ENCODE results near the gene RAB17.

RAB17 gene

DNA sequence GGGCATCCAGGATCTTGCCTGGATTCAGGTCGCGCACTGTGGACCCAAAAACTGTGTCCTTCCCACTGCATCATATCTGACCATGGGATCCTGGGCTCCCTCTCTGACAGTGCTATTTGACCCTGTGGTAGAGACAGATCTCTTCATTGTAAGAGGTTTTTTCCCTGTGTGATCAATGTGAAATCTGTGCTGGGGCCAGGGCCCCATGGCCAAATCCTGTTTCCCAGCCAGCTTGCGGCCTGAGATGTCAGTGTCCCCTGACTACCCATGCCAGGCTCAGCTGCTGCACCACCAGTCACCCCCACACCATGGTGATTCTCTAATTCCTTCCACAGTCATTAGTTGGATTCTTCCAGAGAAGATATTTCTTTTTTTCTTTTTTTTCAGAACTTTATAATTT lies 20.6 kb downstream of the RAB17 start:
- peaks cover 0 to 9% of the 10 kb centered on the region in 2 donors for H3K4me1 ChIP-seq (ENCODE audit: control insufficient read depth in 1 of 2, insufficient read depth in 2 of 2, low read length in 2 of 2)
- no peaks in the 10 kb centered on the region for H3K36me3 ChIP-seq (ENCODE audit: control insufficient read depth in 1 of 2, insufficient read depth in 2 of 2, low read length in 2 of 2)
- H3K9me3 ChIP-seq (ENCODE audit: control insufficient read depth in 1 of 2, low read length in 2 of 2): peaks cover 0 to 4% of the 10 kb centered on the region in 2 donors
- H3K4me3 ChIP-seq (ENCODE audit: low read depth in 1 of 2, low read length in 2 of 2): no peak overlapping the region
- no peak overlapping the region for H3K27ac ChIP-seq (ENCODE audit: low read depth, low read length)
- no peaks in the 10 kb centered on the region for H3K27me3 ChIP-seq (ENCODE audit: control insufficient read depth in 1 of 2, insufficient read depth in 2 of 2, low read length in 2 of 2)
- H3K9ac ChIP-seq (ENCODE audit: low read depth in 1 of 2, low read length in 2 of 2): no peak overlapping the region

DNA sequence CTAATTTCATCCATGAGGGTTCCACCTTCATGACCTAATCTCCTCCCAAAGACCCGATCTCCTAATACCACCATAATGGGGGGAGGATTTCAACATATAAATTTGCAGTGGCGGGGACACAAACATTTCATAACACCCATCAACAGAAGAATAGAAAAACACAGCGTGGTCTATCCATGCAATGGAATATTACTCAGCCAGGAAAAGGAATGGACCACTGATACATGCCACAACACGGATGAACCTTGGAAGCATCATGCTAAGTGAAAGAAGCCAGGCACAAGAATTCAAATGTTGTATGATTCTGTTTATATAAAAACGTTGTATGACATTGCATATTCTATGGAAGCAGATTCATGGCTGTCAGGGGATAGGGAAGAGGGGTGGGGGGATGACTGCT lies 21.5 kb downstream of the RAB17 start:
- Histone ChIP-seq H3K36me3 (ENCODE audit: control insufficient read depth in 1 of 2, insufficient read depth in 2 of 2, low read length in 2 of 2) (no peaks in the 10 kb centered on the region), H3K4me1 (ENCODE audit: control insufficient read depth in 1 of 2, insufficient read depth in 2 of 2, low read length in 2 of 2) (peaks cover 0 to 9% of the 10 kb centered on the region in 2 donors), H3K9me3 (ENCODE audit: control insufficient read depth in 1 of 2, low read length in 2 of 2) (peaks cover 0 to 4% of the 10 kb centered on the region in 2 donors), H3K9ac (ENCODE audit: low read depth in 1 of 2, low read length in 2 of 2) (no peak overlapping the region), H3K4me3 (ENCODE audit: low read depth in 1 of 2, low read length in 2 of 2) (no peak overlapping the region), H3K27ac (ENCODE audit: low read depth, low read length) (no peak overlapping the region), H3K27me3 (ENCODE audit: control insufficient read depth in 1 of 2, insufficient read depth in 2 of 2, low read length in 2 of 2) (peaks cover 6 to 7% of the 10 kb centered on the region in 2 donors)

DNA sequence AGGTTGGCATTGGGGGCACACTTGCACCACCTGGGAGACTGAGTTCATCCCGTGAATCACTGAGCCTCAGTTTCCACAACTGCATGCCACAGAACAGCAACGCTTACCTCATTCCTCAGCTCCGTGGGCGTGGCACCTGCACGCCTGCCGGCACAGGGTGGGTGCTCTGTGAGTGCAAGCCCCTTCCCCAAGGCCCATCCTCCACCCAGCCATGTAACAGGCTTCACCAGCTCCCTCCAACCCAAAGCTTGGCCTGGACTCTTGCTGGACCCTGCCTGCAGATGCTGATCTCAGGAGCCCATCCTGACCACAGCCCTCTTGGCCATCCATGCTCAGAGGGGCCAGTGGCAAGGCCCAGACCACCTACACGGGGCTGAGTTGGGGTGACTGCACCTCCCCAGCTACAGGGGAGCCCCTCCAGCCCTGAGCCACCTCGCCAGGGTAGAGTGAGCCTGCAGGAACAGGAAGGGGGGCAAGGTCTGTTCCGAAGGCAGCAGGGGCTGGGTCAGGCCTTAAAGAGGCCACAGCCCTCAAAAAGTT lies 22.3 kb downstream of the RAB17 start:
- peaks cover 0 to 9% of the 10 kb centered on the region in 2 donors for H3K4me1 ChIP-seq (ENCODE audit: control insufficient read depth in 1 of 2, insufficient read depth in 2 of 2, low read length in 2 of 2)
- H3K9me3 ChIP-seq (ENCODE audit: control insufficient read depth in 1 of 2, low read length in 2 of 2): peaks cover 0 to 4% of the 10 kb centered on the region in 2 donors
- no peak overlapping the region for H3K9ac ChIP-seq (ENCODE audit: low read depth in 1 of 2, low read length in 2 of 2)
- H3K36me3 ChIP-seq (ENCODE audit: control insufficient read depth in 1 of 2, insufficient read depth in 2 of 2, low read length in 2 of 2): no peaks in the 10 kb centered on the region
- H3K27me3 ChIP-seq (ENCODE audit: control insufficient read depth in 1 of 2, insufficient read depth in 2 of 2, low read length in 2 of 2): peaks cover 8 to 11% of the 10 kb centered on the region in 2 donors
- no peak overlapping the region for H3K4me3 ChIP-seq (ENCODE audit: low read depth in 1 of 2, low read length in 2 of 2)
- H3K27ac ChIP-seq (ENCODE audit: low read depth, low read length): no peak overlapping the region

DNA sequence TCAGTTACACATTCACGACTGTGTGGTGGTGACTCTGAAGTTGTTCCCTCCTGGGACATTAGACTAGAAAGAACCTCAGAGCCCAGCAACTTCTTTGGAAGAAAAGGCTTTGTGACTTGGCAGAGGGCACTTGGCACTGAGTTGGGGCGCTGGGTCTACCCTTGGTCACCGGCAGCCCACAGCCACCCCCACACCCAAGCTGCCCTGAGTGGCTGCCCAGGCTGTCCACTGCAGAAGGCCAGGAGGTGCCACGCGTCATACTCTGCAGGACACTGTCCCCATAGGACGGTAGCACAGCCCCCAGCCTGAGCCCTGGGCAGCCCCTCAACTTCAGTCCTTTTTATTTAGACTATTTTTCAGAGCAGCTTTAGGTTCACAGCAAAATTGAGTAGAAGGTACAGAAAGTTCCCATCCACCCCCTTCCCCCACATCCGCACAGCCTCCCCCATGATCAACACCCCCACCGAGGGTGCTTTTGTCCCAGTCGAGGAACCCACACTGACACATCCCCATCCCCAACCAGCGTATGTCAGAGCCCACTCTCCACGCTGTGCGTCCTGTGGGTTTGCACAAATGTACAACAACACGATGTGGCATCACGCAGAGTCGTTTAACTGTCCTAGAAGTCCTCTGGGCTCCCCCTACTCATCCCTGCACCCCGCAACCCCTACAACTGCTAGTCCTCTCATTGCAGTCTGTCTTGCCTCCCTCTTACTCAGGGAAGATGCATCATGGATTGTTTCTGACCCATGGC lies 23.1 kb downstream of the RAB17 start:
- Histone ChIP-seq H3K27me3 (ENCODE audit: control insufficient read depth in 1 of 2, insufficient read depth in 2 of 2, low read length in 2 of 2) (peaks cover 8 to 11% of the 10 kb centered on the region in 2 donors), H3K9me3 (ENCODE audit: control insufficient read depth in 1 of 2, low read length in 2 of 2) (peaks cover 0 to 4% of the 10 kb centered on the region in 2 donors), H3K9ac (ENCODE audit: low read depth in 1 of 2, low read length in 2 of 2) (no peak overlapping the region), H3K36me3 (ENCODE audit: control insufficient read depth in 1 of 2, insufficient read depth in 2 of 2, low read length in 2 of 2) (no peaks in the 10 kb centered on the region), H3K4me3 (ENCODE audit: low read depth in 1 of 2, low read length in 2 of 2) (no peak overlapping the region), H3K27ac (ENCODE audit: low read depth, low read length) (no peak overlapping the region), H3K4me1 (ENCODE audit: control insufficient read depth in 1 of 2, insufficient read depth in 2 of 2, low read length in 2 of 2) (peaks cover 0 to 5% of the 10 kb centered on the region in 2 donors)

DNA sequence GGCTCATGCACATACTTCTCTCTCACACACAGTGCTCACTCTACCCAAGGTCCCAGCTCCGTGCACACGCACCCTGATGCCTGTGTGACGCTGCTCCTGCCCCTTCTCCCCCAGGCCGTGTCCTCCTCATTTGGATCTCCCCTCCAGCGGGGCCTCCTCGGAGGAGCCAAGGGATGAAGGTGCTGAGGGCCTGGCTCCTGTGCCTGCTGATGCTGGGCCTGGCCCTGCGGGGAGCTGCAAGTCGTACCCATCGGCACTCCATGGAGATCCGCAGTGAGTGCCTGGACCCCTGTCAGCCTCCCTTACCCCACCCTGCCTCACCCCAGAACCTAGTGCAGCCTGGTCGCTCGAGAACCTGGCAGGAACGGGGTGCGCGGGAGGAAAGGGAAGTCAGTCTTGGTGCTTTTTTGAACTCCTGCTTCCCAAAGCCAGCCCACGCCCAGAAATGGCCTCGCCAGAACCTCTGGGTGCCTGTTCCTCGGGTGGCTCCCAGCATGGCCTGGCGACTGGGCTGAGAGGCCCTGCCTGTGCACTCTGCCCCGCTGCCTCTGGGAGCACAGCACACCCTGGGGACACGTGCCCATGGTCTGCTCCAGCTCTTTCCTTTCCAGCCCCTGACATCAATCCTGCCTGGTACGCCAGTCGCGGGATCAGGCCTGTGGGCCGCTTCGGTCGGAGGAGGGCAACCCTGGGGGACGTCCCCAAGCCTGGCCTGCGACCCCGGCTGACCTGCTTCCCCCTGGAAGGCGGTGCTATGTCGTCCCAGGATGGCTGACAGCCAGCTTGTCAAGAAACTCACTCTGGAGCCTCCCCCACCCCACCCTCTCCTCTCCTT lies 23.9 kb downstream of the RAB17 start, which contains the start of gene PRLH:
Gene PRLH, plus strand, starts transcription at position 174 of the 835 bp plus-strand sequence. Its CDS starts 0 bp downstream, at position 174.
- Histone ChIP-seq H3K36me3 (ENCODE audit: control insufficient read depth in 1 of 2, insufficient read depth in 2 of 2, low read length in 2 of 2) (no peaks in the 10 kb centered on the region), H3K9ac (ENCODE audit: low read depth in 1 of 2, low read length in 2 of 2) (no peak within 1 kb of the TSS), H3K9me3 (ENCODE audit: control insufficient read depth in 1 of 2, low read length in 2 of 2) (peaks cover 0 to 4% of the 10 kb centered on the region in 2 donors), H3K27ac (ENCODE audit: low read depth, low read length) (no peak within 1 kb of the TSS), H3K4me3 (ENCODE audit: low read depth in 1 of 2, low read length in 2 of 2) (no peak within 1 kb of the TSS), H3K27me3 (ENCODE audit: control insufficient read depth in 1 of 2, insufficient read depth in 2 of 2, low read length in 2 of 2) (peaks cover 8 to 11% of the 10 kb centered on the region in 2 donors), H3K4me1 (ENCODE audit: control insufficient read depth in 1 of 2, insufficient read depth in 2 of 2, low read length in 2 of 2) (no peaks in the 10 kb centered on the region)

DNA sequence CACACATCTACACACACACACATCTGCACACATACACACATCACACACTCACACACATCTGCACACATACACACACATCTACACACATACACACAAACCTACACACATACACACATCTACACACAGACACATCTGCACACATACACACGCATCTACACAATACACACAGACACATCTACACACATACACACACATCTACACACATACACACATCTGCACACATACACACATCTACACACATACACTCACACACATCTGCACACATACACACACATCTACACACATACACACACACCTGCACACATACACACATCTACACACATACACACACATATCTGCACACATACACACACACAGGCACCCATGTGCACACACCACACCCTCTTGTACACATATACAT lies 24.6 kb downstream of the RAB17 start:
- H3K9ac ChIP-seq (ENCODE audit: low read depth in 1 of 2, low read length in 2 of 2): no peak overlapping the region
- H3K4me3 ChIP-seq (ENCODE audit: low read depth in 1 of 2, low read length in 2 of 2): no peak overlapping the region
- H3K27ac ChIP-seq (ENCODE audit: low read depth, low read length): no peak overlapping the region
- H3K9me3 ChIP-seq (ENCODE audit: control insufficient read depth in 1 of 2, low read length in 2 of 2): peaks cover 0 to 4% of the 10 kb centered on the region in 2 donors
- H3K4me1 ChIP-seq (ENCODE audit: control insufficient read depth in 1 of 2, insufficient read depth in 2 of 2, low read length in 2 of 2): no peaks in the 10 kb centered on the region
- peaks cover 8 to 11% of the 10 kb centered on the region in 2 donors for H3K27me3 ChIP-seq (ENCODE audit: control insufficient read depth in 1 of 2, insufficient read depth in 2 of 2, low read length in 2 of 2)
- H3K36me3 ChIP-seq (ENCODE audit: control insufficient read depth in 1 of 2, insufficient read depth in 2 of 2, low read length in 2 of 2): no peaks in the 10 kb centered on the region

DNA sequence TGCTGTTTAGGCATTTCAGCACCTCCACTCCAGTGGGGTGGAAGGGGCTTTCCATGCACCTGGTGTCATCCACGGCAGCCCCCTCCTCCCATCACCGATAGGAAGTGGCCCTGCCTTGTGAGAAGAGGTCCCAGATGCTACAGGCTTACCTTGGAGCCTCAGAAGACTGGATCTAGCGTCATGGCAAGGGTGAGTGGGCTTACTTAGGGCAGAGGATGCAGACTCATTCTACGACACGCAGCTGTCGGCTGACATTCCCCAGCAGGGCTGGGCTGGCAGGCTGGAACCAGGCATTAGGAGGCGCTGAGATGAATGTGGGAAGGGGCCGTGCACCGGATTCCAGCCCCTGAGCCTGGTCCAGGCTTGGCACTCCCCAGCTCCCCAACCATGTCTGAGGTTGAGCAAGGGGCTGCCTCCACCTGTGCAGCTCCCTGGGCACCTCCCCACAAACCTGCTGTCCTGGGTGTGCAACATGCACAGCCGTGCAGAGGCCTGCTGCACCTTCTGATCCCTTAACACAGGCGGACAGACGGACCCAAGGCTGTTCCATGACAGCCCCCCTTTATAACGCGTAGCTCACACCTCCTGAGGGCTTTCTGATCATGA lies 25.9 kb downstream of the RAB17 start:
- peaks cover 0 to 4% of the 10 kb centered on the region in 2 donors for H3K9me3 ChIP-seq (ENCODE audit: control insufficient read depth in 1 of 2, low read length in 2 of 2)
- H3K9ac ChIP-seq (ENCODE audit: low read depth in 1 of 2, low read length in 2 of 2): no peak overlapping the region
- H3K4me1 ChIP-seq (ENCODE audit: control insufficient read depth in 1 of 2, insufficient read depth in 2 of 2, low read length in 2 of 2): no peaks in the 10 kb centered on the region
- H3K36me3 ChIP-seq (ENCODE audit: control insufficient read depth in 1 of 2, insufficient read depth in 2 of 2, low read length in 2 of 2): no peaks in the 10 kb centered on the region
- H3K27me3 ChIP-seq (ENCODE audit: control insufficient read depth in 1 of 2, insufficient read depth in 2 of 2, low read length in 2 of 2): peaks cover 8 to 11% of the 10 kb centered on the region in 2 donors
- no peak overlapping the region for H3K4me3 ChIP-seq (ENCODE audit: low read depth in 1 of 2, low read length in 2 of 2)
- no peak overlapping the region for H3K27ac ChIP-seq (ENCODE audit: low read depth, low read length)

DNA sequence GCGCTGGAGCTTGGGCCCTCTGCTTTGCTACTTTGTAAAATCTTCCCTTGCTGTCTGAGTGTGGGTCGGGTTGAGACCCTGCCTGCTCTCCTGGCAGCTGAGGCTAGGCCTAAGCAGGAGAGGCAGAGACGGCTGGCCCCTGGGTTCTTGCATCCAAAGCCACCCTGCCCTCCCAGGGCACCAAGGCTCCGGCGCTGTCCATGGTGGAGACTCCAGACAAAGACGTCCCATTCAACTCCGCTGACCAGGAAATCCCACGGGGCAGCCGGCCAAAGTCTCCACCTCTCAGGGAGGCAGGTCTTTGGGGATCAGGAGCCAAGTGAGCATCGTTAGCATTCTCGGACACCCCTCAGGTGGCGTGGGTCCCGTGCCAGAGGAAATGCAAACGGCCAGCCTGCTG lies 26.7 kb downstream of the RAB17 start:
- H3K4me3 ChIP-seq (ENCODE audit: low read depth in 1 of 2, low read length in 2 of 2): no peak overlapping the region
- peaks cover 8 to 11% of the 10 kb centered on the region in 2 donors for H3K27me3 ChIP-seq (ENCODE audit: control insufficient read depth in 1 of 2, insufficient read depth in 2 of 2, low read length in 2 of 2)
- H3K9ac ChIP-seq (ENCODE audit: low read depth in 1 of 2, low read length in 2 of 2): no peak overlapping the region
- H3K4me1 ChIP-seq (ENCODE audit: control insufficient read depth in 1 of 2, insufficient read depth in 2 of 2, low read length in 2 of 2): no peaks in the 10 kb centered on the region
- H3K27ac ChIP-seq (ENCODE audit: low read depth, low read length): no peak overlapping the region
- no peaks in the 10 kb centered on the region for H3K36me3 ChIP-seq (ENCODE audit: control insufficient read depth in 1 of 2, insufficient read depth in 2 of 2, low read length in 2 of 2)
- H3K9me3 ChIP-seq (ENCODE audit: control insufficient read depth in 1 of 2, low read length in 2 of 2): peaks cover 0 to 1% of the 10 kb centered on the region in 2 donors

DNA sequence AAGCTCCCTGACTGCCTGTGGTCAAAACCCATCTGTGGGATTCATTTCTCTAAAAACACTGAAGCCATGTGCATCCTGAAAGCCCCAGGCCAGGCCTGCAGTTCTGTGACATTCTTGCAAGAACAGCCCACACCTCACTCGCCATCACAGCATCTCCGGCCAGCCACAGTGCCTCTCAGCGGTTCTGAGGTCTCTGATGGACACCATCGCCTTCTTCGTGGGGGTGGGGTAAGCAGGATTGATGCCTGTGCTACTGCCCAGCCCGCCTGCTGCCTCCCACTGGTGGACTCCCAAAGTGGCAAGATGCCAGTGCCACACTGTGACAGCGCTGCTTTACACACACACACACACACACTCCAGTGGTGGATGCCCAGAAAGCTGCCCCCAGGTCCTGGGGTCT lies 29.3 kb downstream of the RAB17 start:
- Histone ChIP-seq H3K9ac (ENCODE audit: low read depth in 1 of 2, low read length in 2 of 2) (no peak overlapping the region), H3K36me3 (ENCODE audit: control insufficient read depth in 1 of 2, insufficient read depth in 2 of 2, low read length in 2 of 2) (no peaks in the 10 kb centered on the region), H3K4me1 (ENCODE audit: control insufficient read depth in 1 of 2, insufficient read depth in 2 of 2, low read length in 2 of 2) (no peaks in the 10 kb centered on the region), H3K9me3 (ENCODE audit: control insufficient read depth in 1 of 2, low read length in 2 of 2) (no peaks in the 10 kb centered on the region), H3K27ac (ENCODE audit: low read depth, low read length) (no peak overlapping the region), H3K27me3 (ENCODE audit: control insufficient read depth in 1 of 2, insufficient read depth in 2 of 2, low read length in 2 of 2) (peaks cover 8 to 11% of the 10 kb centered on the region in 2 donors), H3K4me3 (ENCODE audit: low read depth in 1 of 2, low read length in 2 of 2) (no peak overlapping the region)

All from duodenal mucosa (tissue), 2 donors.